H1 (cell line): Measurements from ENCODE around the gene ZHX3. TPM values are rescaled to one million over a fixed set of nuclear protein-coding genes. Genes with fewer than 3 reads are reported as not detected.

Source experiments
- CTCF ChIA-PET: fragments of 300-600 bp; sonication (Branson Sonifier 250); formaldehyde crosslinking; loops from one replicate; lab custom pipeline; 2021; ENCODE audit not compliant: partially characterized antibody; lab: Charles Lee
- POLR2A ChIA-PET: fragments of 300-600 bp; sonication (Branson Sonifier 250); formaldehyde crosslinking; loops from one replicate; lab custom pipeline; 2021; ENCODE audit warnings: inconsistent platforms; ENCODE audit not compliant: partially characterized antibody; lab: Charles Lee
- DNase-seq, 2 experiments: peaks; one replicate each; pipeline versions ENCODE4 v3.0.0 to v3.0.0-alpha.2; 2010 to 2022; ENCODE audit warnings: low spot score in 2 of 2, low read depth in 1 of 2, mixed read lengths in 1 of 2
- FAIRE-seq: peaks from 2 replicates; lab custom pipeline; 2011; peaks lifted over from hg19 to GRCh38; lab: Jason Lieb, UNC
- H2AFZ ChIP-seq: 2 replicates; pipeline ENCODE4 v1.8.1; 2012; ENCODE audit warnings: low read length, inconsistent platforms
- H2AK5ac ChIP-seq: 2 replicates; pipeline ENCODE4 v1.6.1; 2013; ENCODE audit warnings: low read depth, low read length
- H2BK120ac ChIP-seq: replicated peaks from 2 replicates; pipeline ENCODE3; 2013; ENCODE audit warnings: low read depth, low read length, inconsistent platforms
- H2BK12ac ChIP-seq: 2 replicates; pipeline ENCODE4 v1.6.1; 2013; ENCODE audit warnings: low read depth, low read length
- H2BK15ac ChIP-seq: 2 replicates; pipeline ENCODE4 v1.6.1; 2013; ENCODE audit warnings: low read length
- H2BK20ac ChIP-seq: 2 replicates; pipeline ENCODE4 v1.6.1; 2013; ENCODE audit warnings: low read length
- H2BK5ac ChIP-seq: 2 replicates; pipeline ENCODE4 v1.6.1; 2013; ENCODE audit warnings: low read depth, low read length
- H3K14ac ChIP-seq: 2 replicates; pipeline ENCODE4 v1.6.1; 2013; ENCODE audit warnings: inconsistent platforms; ENCODE audit not compliant: insufficient read length
- H3K18ac ChIP-seq: 2 replicates; pipeline ENCODE4 v1.6.1; 2013; ENCODE audit warnings: low read length; ENCODE audit errors: extremely low read depth
- H3K23ac ChIP-seq: 2 replicates; pipeline ENCODE4 v1.6.1; 2013; ENCODE audit warnings: inconsistent platforms; ENCODE audit not compliant: insufficient read length
- H3K23me2 ChIP-seq: 2 replicates; pipeline ENCODE4 v1.6.1; 2013; ENCODE audit warnings: low read depth, low read length
- H3K27ac ChIP-seq: 2 replicates; pipeline ENCODE4 v1.6.1; 2011; ENCODE audit warnings: low read depth, low read length, inconsistent platforms
- H3K27me3 ChIP-seq, 4 experiments: replicated peaks in 1 of 4; 1 replicate in 1 of 4; 2 replicates in 3 of 4; pipeline versions ENCODE4 v1.6.1 to v1.8.1; 2011 to 2013; ENCODE audit warnings: low read length in 3 of 4, mild to moderate bottlenecking in 3 of 4, inconsistent platforms in 2 of 4, mixed read lengths in 2 of 4, moderate library complexity in 1 of 4; ENCODE audit not compliant: control insufficient read depth in 3 of 4, insufficient read depth in 3 of 4; ENCODE audit errors: extremely low read depth in 1 of 4
- H3K36me3 ChIP-seq, 4 experiments: 2 replicates each; pipeline versions ENCODE4 v1.6.1 to v1.8.1; 2011 to 2013; ENCODE audit warnings: mild to moderate bottlenecking in 4 of 4, low read length in 3 of 4, moderate library complexity in 2 of 4, control low read depth in 1 of 4, inconsistent platforms in 1 of 4; ENCODE audit not compliant: insufficient read depth in 4 of 4, control insufficient read depth in 2 of 4
- H3K4ac ChIP-seq: replicated peaks from 2 replicates; pipeline ENCODE3; 2013; ENCODE audit warnings: low read length, low read depth, mixed read lengths, inconsistent platforms; ENCODE audit not compliant: insufficient read length
- H3K4me1 ChIP-seq, 4 experiments: replicated peaks in 1 of 4; 1 replicate in 1 of 4; 2 replicates in 3 of 4; pipeline versions ENCODE4 v1.6.1 to v1.8.1; 2011 to 2013; ENCODE audit warnings: low read length in 3 of 4, inconsistent platforms in 2 of 4, mixed read lengths in 1 of 4; ENCODE audit not compliant: insufficient read depth in 4 of 4, control insufficient read depth in 3 of 4
- H3K4me2 ChIP-seq, 2 experiments: 2 replicates each; pipeline versions ENCODE4 v1.6.1 to v1.8.1; 2011 to 2013; ENCODE audit warnings: low read depth in 2 of 2, low read length in 2 of 2, control low read depth in 1 of 2, inconsistent platforms in 1 of 2, mild to moderate bottlenecking in 1 of 2; ENCODE audit not compliant: insufficient read depth in 1 of 2
- H3K4me3 ChIP-seq, 4 experiments: fragments of 200-600, 300-600 bp in 1 of 4; sonication (generic), shearing (Covaris generic), sonication (Bioruptor Twin) in 1 of 4; 2 replicates each; pipeline versions ENCODE4 v1.5.1 to v1.8.1; 2011 to 2016; ENCODE audit warnings: low read length in 4 of 4, low read depth in 3 of 4, control low read depth in 2 of 4, inconsistent platforms in 2 of 4, mild to moderate bottlenecking in 2 of 4, mixed read lengths in 1 of 4, moderate library complexity in 1 of 4; ENCODE audit not compliant: insufficient read depth in 2 of 4; ENCODE audit errors: extremely low read depth in 1 of 4
- H3K56ac ChIP-seq: replicated peaks from 2 replicates; pipeline ENCODE3; 2013; ENCODE audit warnings: low read depth, mild to moderate bottlenecking, mixed read lengths, low read length, inconsistent platforms; ENCODE audit not compliant: insufficient read length
- H3K79me1 ChIP-seq: 2 replicates; pipeline ENCODE4 v1.6.1; 2013; ENCODE audit warnings: low read depth, low read length, control low read depth
- H3K79me2 ChIP-seq, 2 experiments: 2 replicates each; pipeline versions ENCODE4 v1.6.1 to v1.8.1; 2012 to 2013; ENCODE audit warnings: low read length in 2 of 2, mild to moderate bottlenecking in 2 of 2, inconsistent platforms in 1 of 2; ENCODE audit not compliant: insufficient read depth in 2 of 2, control insufficient read depth in 1 of 2
- H3K9ac ChIP-seq, 4 experiments: replicated peaks in 1 of 4; 1 replicate in 1 of 4; 2 replicates in 3 of 4; pipeline versions ENCODE4 v1.6.1 to v1.8.1; 2011 to 2013; ENCODE audit warnings: low read depth in 3 of 4, low read length in 3 of 4, control low read depth in 2 of 4, mild to moderate bottlenecking in 2 of 4, moderate library complexity in 2 of 4, inconsistent platforms in 1 of 4; ENCODE audit errors: extremely low read depth in 1 of 4
- H3K9me3 ChIP-seq, 2 experiments: 2 replicates each; pipeline versions ENCODE4 v1.6.1 to v1.8.1; 2012 to 2013; ENCODE audit warnings: mild to moderate bottlenecking in 2 of 2, moderate library complexity in 2 of 2, control low read depth in 1 of 2, inconsistent platforms in 1 of 2, low read depth in 1 of 2, low read length in 1 of 2, mixed read lengths in 1 of 2; ENCODE audit not compliant: insufficient read depth in 2 of 2
- H4K20me1 ChIP-seq, 2 experiments: replicated peaks in 1 of 2; 2 replicates each; pipeline versions ENCODE3 to v1.8.1; 2011 to 2013; ENCODE audit warnings: inconsistent platforms in 2 of 2, low read length in 2 of 2, mild to moderate bottlenecking in 1 of 2; ENCODE audit not compliant: insufficient read depth in 2 of 2, control insufficient read depth in 1 of 2
- H4K5ac ChIP-seq: 2 replicates; pipeline ENCODE4 v1.6.1; 2013; ENCODE audit warnings: low read length, low read depth, mixed read lengths, inconsistent platforms; ENCODE audit not compliant: insufficient read length
- H4K8ac ChIP-seq: 2 replicates; pipeline ENCODE4 v1.8.0; 2013; ENCODE audit warnings: mild to moderate bottlenecking, moderate library complexity, low read length, inconsistent platforms; ENCODE audit not compliant: insufficient read depth; ENCODE audit errors: extremely low read depth
- H4K91ac ChIP-seq: replicated peaks from 2 replicates; pipeline ENCODE3; 2013; ENCODE audit warnings: low read length, mixed read lengths, inconsistent platforms; ENCODE audit not compliant: insufficient read length
- EGR1 ChIP-seq: IDR thresholded peaks from 2 replicates; pipeline ENCODE4 v1.6.1; 2011; ENCODE audit warnings: low read depth, low read length, borderline replicate concordance
- JUND ChIP-seq: IDR thresholded peaks from 2 replicates; pipeline ENCODE4 v1.6.1; 2011; ENCODE audit warnings: mild to moderate bottlenecking, improper control_type of control experiment, low read length
- PHF8 ChIP-seq: fragments of 200-600 bp; sonication (generic); conservative IDR thresholded peaks from 2 replicates; pipeline ENCODE4 v1.7.1; 2012; ENCODE audit warnings: low read depth, mild to moderate bottlenecking, inconsistent platforms, low read length, moderate library complexity
- WGBS, 2 experiments: shearing (Covaris generic) in 1 of 2; methylation state at CpG; one replicate each; pipeline versions ENCODE4 v1.1.6 to v1.1.7; 2013 to 2015; ENCODE audit warnings: low lambda C conversion rate in 2 of 2, mixed read lengths in 2 of 2, inconsistent platforms in 1 of 2, low coverage in 1 of 2, missing lambda C conversion rate in 1 of 2; ENCODE audit not compliant: insufficient replicate concordance in 2 of 2, insufficient coverage in 1 of 2, insufficient read length in 1 of 2; ENCODE audit errors: extremely low coverage in 1 of 2, missing lambda C conversion rate in 1 of 2; 5-methylcytosine and 5-hydroxymethylcytosine counted together
- polyA plus RNA-seq, 7 experiments: library from polyadenylated mRNA; depleted of rRNA in 3 of 7; stranded (reverse) in 5 of 7; unstranded in 2 of 7; fragments of >200 nt in 5 of 7; fragments of 200-250 nt in 2 of 7; gene quantifications; 1 replicate in 5 of 7; 2 replicates in 1 of 7; 4 replicates in 1 of 7; pipeline versions ENCODE4 v1.2.1 to v1.2.3, GENCODE V29; 2011 to 2013; ENCODE audit warnings: missing spikeins in 2 of 7, mixed read lengths in 2 of 7
- total RNA-seq: library from RNA; stranded (reverse); fragmentation: NEBNext Ultra II Directional; extraction: Animal tissue kit (Norgen Biotek cat#: 25700); gene quantifications from 2 replicates; pipeline ENCODE4 v1.2.1, GENCODE V29; 2021

ZHX3 gene
- total and polyA plus RNA-seq, 2 of the 8 experiments (the other 6 are each of a cell fraction or from before 2014, with no cell fraction given), result 1.00 to 7.8 TPM

GRCh38 chr20:41362748-41363140 lies 45.2 kb upstream of the ZHX3 start:
- POLR2A ChIA-PET, result interaction anchor here (1.2 to 1.3 kb wide), 2 partner anchors 10 to 22 kb away, joined by 4 to 5 read pairs; partner anchors contain the start of gene LPIN3
- Histone ChIP-seq H2BK15ac (no peak overlapping the region), H3K79me2 (no peaks in the 10 kb centered on the region), H2AFZ (no peak overlapping the region), H4K91ac (no peak overlapping the region), H3K27ac (no peak overlapping the region), H3K4me2 (no peak overlapping the region), H3K4me1 (peaks cover 0 to 2% (median 0%) of the 10 kb centered on the region in 4 experiments; a peak in 3 of 7 replicates), H3K4me3 (no peak overlapping the region), H3K9me3 (no peaks in the 10 kb centered on the region), H3K79me1 (no peaks in the 10 kb centered on the region), H3K36me3 (no peaks in the 10 kb centered on the region), H2BK20ac (no peak overlapping the region), H3K23me2 (peaks cover 7% of the 10 kb centered on the region; the same call in 1 of the 2 replicates), H4K5ac (no peak overlapping the region), H2BK5ac (no peak overlapping the region), H2AK5ac (no peak overlapping the region), H4K20me1 (peaks cover 2 to 8% of the 10 kb centered on the region in 2 experiments), H4K8ac (no peak overlapping the region), H3K9ac (no peak overlapping the region), H3K27me3 (peaks cover 17 to 32% (median 29%) of the 10 kb centered on the region in 4 experiments), H2BK12ac (no peak overlapping the region), H3K18ac (no peak overlapping the region), H3K14ac (no peak overlapping the region), H3K4ac (no peak overlapping the region), H3K23ac (no peak overlapping the region), H2BK120ac (no peak overlapping the region), H3K56ac (no peak overlapping the region)
- CTCF ChIA-PET, result interaction anchor here (1.0 to 2.0 kb wide), 4 partner anchors 9 to 112 kb away, joined by 3 to 6 read pairs (median 4); no protein-coding TSS in a partner anchor
- TF ChIP-seq JUND (no peak), EGR1 (no peak), PHF8 (no peak)
- whole genome bisulfite sequencing, 2 experiments, result 69% methylated on average over 3 of the region's 5 CpGs; no CpG with 5 or more reads in 1 of the 2 experiments
- no peak for FAIRE-seq
- DNase-seq, result no peak
